NT2/D1 (cell line): Measurements from ENCODE around the gene ANG.

Source experiments
- SUZ12 ChIP-seq: IDR thresholded peaks from 2 replicates; pipeline ENCODE4 v1.6.1; 2011; ENCODE audit not compliant: insufficient read length, insufficient read depth; ENCODE audit errors: extremely low read depth
- YY1 ChIP-seq: IDR thresholded peaks from 2 replicates; pipeline ENCODE4 v1.6.1; 2011; ENCODE audit not compliant: insufficient read length, insufficient read depth
- ZNF274 ChIP-seq: IDR thresholded peaks from 2 replicates; pipeline ENCODE4 v1.6.1; 2011; ENCODE audit warnings: mild to moderate bottlenecking, low read depth, low read length

GRCh38 chr14:20668969-20669368 is 19.6 kb upstream of the ANG start:
- TF ChIP-seq ZNF274 (no peak), SUZ12 (no peak), YY1 (no peak)
